ENCODE results near the gene SLC35E4.
"Not testable (repeated sequence)": the region's sequence is repeated elsewhere in the genome, so short reads cannot be mapped to it uniquely, and the experiment has no call there.

SLC35E4 gene

DNA sequence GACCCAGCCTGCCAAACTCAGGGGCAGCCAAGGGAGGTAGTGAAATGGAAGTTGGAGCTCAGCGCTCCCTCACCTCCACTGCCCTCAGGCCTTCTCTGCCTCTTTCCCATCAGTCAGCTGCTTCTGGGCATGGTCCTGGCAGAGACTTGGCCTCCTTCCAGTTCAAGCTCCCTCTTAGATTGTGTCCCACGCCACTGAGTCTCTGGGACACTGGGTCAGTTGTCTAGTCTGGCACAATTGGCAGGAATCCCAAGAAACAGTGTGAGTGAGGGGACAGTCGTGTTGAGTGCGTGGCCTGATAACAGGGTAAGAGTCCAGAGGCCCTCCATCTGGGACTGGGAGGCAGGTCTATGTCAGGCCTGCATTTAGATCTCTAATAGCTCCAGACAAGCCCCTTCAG, 7.1 kb upstream of the SLC35E4 start:
- Mint-ChIP-seq H3K4me1 (no peaks in the 10 kb centered on the region), H3K27ac (no peak overlapping the region), H3K4me3 (no peak overlapping the region), H3K9me3 (no peaks in the 10 kb centered on the region), H3K27me3 (peaks cover 2% of the 10 kb centered on the region), H3K36me3 (no peaks in the 10 kb centered on the region)
- ATAC-seq (ENCODE audit: low read depth) (no peak), DNase-seq (ENCODE audit: low spot score in 2 of 2) (no peak)

DNA sequence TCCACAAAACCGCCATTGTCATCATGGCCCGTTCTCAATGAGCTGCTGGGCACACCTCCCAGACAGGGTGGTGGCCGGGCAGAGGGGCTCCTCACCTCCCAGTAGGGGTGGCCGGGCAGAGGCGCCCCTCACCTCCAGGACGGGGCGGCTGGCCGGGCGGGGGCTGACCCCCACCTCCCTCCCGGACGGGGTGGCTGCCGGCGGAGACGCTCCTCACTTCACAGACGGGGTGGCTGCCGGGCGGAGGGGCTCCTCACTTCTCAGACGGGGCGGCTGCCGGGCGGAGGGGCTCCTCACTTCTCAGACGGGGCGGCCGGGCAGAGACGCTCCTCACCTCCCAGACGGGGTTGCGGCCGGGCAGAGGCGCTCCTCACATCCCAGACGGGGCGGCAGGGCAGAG, 4.1 kb upstream of the SLC35E4 start:
- not testable (repeated sequence) for ATAC-seq (ENCODE audit: low read depth); DNase-seq (ENCODE audit: low spot score in 2 of 2); H3K27me3 Mint-ChIP-seq; H3K36me3 Mint-ChIP-seq; H3K9me3 Mint-ChIP-seq; H3K4me1 Mint-ChIP-seq; H3K27ac Mint-ChIP-seq; H3K4me3 Mint-ChIP-seq

DNA sequence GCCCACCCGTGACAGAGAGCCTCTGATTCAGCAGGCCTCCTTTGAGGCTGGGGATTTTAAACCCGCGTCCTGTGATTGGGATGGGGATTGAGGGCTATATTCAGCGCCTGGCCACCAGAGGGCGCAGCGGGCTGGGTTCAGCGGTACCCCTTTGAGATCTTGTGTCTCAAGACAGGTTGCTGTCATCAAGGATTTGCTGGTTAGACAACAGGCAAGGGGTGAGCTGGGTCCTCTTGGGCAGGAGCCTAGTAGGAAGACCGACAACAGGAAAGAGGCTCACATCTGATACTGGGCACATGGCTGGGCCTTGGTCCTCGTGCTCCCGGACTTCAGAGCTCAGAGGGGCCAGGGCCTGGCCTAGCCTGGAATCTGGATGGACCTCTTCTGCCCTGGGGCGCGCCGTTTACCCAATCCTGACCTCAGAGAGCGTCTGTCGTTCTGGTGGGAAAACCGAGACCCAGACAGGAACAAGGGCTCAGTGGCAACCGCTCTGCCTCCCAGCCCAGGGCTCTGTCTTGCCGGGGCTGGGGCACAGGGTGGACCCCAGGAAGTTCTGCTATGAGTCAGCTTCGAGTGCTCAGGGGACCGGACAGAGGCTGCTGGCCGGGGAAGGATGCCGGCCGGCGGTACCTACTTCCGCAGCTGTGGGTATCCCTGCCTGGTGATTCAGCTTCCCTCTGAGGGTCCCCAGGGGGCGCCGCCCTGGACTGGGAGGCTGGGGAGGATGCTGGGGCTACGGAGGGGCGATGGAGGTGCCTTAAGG, 929 bp upstream of the SLC35E4 start:
- Mint-ChIP-seq H3K4me1 (peaks cover 8% of the 10 kb centered on the region), H3K36me3 (peaks cover 1% of the 10 kb centered on the region), H3K4me3 (peak overlapping the region; percentile 92), H3K27me3 (no peaks in the 10 kb centered on the region), H3K27ac (peak overlapping the region; percentile 93), H3K9me3 (peaks cover 3% of the 10 kb centered on the region)
- peak; percentile 88 to 92 for DNase-seq (ENCODE audit: low spot score in 2 of 2)
- peak; percentile 64 for ATAC-seq (ENCODE audit: low read depth)

DNA sequence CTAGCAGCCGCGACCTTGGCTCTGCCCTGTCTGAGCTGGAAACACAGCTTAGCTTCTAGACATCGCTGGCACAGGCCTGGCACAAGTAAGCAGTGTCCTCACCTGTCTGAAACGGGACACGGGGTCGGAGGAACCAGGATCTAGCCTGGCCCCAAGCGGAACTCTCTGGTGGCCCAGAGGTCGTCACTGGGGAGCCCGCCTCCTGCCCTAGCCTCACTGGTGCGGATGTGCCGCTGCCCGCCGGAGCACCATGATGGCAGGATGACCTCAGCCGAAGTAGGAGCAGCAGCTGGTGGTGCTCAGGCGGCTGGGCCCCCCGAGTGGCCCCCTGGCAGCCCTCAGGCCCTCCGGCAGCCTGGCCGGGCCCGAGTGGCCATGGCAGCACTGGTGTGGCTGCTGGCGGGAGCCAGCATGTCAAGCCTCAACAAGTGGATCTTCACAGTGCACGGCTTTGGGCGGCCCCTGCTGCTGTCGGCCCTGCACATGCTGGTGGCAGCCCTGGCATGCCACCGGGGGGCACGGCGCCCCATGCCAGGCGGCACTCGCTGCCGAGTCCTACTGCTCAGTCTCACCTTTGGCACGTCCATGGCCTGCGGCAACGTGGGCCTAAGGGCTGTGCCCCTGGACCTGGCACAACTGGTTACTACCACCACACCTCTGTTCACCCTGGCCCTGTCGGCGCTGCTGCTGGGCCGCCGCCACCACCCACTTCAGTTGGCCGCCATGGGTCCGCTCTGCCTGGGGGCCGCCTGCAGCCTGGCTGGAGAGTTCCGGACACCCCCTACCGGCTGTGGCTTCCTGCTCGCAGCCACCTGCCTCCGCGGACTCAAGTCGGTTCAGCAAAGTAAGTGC, 871 bp downstream of the SLC35E4 start:
- H3K9me3 Mint-ChIP-seq = peaks cover 3% of the 10 kb centered on the region
- H3K4me3 Mint-ChIP-seq = peak overlapping the region; percentile 92
- DNase-seq (ENCODE audit: low spot score in 2 of 2) = peak in 1 of 2 donors; percentile 28
- no peak overlapping the region for H3K27ac Mint-ChIP-seq
- H3K4me1 Mint-ChIP-seq = peaks cover 8% of the 10 kb centered on the region
- H3K27me3 Mint-ChIP-seq = no peaks in the 10 kb centered on the region
- H3K36me3 Mint-ChIP-seq = peaks cover 1% of the 10 kb centered on the region
- no peak for ATAC-seq (ENCODE audit: low read depth)

DNA sequence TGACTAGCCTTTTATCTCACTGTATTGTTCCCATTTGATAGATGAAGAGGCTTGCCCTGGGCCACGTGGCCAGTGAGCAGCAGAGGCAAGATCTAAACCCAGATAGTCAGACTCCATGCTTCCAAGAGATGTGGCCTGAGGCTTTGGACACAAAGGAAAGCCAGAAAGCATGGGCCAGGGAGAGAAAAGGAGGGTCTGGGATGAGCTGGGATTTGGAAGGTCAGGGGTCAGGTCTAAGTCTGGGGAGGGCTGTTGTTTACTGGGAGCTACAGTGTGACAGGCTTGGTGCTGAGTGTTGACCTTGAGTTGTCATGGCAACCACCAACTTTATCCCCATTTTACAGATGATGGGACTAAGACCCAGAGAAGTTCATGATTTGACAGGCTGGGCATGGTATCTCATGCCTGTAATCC, 2.1 kb downstream of the SLC35E4 start:
- H3K27me3 Mint-ChIP-seq = no peaks in the 10 kb centered on the region
- H3K9me3 Mint-ChIP-seq = peaks cover 3% of the 10 kb centered on the region
- no peak for ATAC-seq (ENCODE audit: low read depth)
- H3K4me1 Mint-ChIP-seq = peaks cover 8% of the 10 kb centered on the region
- no peak for DNase-seq (ENCODE audit: low spot score in 2 of 2)
- no peak overlapping the region for H3K27ac Mint-ChIP-seq
- H3K36me3 Mint-ChIP-seq = peaks cover 1% of the 10 kb centered on the region
- H3K4me3 Mint-ChIP-seq = no peak overlapping the region

DNA sequence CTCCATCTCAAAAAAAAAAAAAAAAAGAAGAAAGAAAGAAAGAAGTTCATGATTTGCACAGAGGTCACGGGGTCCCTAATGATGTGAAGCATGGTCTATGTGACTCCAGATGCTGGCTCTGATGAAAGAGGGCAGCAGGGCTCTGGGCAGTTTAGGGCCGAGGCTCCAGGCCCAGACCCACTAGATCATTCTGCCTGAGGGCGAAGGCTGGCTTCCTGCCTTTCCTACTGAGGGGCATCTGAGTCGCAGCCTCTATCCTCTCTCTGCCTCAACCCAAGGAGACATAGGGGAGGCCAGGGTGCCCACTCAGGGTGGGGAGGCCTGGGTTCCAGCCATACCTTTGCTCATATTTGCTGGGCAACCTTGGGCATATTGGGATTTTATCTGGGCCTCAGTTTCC, 4.8 kb downstream of the SLC35E4 start:
- Mint-ChIP-seq H3K27ac (no peak overlapping the region), H3K4me3 (no peak overlapping the region), H3K4me1 (peaks cover 11% of the 10 kb centered on the region), H3K27me3 (no peaks in the 10 kb centered on the region), H3K9me3 (peaks cover 3% of the 10 kb centered on the region), H3K36me3 (peaks cover 1% of the 10 kb centered on the region)
- DNase-seq (ENCODE audit: low spot score in 2 of 2) (no peak), ATAC-seq (ENCODE audit: low read depth) (no peak)

DNA sequence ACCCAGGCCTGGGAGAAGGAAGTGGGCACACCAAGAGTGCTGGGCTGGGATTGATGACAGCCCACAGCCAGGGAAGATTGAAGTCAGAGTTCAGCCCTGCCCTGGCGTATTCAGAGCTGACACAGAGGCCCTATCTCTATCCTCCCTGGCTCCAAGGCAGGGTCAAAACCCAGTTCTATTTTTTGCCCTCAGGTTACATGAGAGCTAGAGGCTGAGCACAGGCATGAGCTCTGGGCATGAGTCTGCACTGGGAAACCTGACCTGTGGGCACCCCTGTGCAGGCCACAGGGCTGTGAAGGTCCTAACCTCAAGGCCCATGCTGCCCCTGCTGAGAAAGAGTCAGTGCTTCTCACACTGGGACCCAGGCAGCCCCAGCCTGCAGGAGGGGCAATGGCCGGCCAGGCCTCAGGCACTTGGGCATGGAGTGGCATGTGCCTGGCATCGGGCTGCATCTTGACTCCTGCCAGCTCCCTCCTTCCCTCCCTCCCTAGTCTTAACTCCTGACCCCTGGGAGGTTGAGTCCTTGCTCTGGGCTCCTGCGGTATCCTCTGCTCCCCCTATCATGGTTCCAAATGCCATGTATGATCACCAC, 5.4 kb downstream of the SLC35E4 start:
- H3K27ac Mint-ChIP-seq = no peak overlapping the region
- peaks cover 3% of the 10 kb centered on the region for H3K9me3 Mint-ChIP-seq
- H3K4me3 Mint-ChIP-seq = no peak overlapping the region
- H3K27me3 Mint-ChIP-seq = no peaks in the 10 kb centered on the region
- H3K36me3 Mint-ChIP-seq = peaks cover 1% of the 10 kb centered on the region
- ATAC-seq (ENCODE audit: low read depth) = no peak
- DNase-seq (ENCODE audit: low spot score in 2 of 2) = no peak
- peaks cover 10% of the 10 kb centered on the region for H3K4me1 Mint-ChIP-seq

DNA sequence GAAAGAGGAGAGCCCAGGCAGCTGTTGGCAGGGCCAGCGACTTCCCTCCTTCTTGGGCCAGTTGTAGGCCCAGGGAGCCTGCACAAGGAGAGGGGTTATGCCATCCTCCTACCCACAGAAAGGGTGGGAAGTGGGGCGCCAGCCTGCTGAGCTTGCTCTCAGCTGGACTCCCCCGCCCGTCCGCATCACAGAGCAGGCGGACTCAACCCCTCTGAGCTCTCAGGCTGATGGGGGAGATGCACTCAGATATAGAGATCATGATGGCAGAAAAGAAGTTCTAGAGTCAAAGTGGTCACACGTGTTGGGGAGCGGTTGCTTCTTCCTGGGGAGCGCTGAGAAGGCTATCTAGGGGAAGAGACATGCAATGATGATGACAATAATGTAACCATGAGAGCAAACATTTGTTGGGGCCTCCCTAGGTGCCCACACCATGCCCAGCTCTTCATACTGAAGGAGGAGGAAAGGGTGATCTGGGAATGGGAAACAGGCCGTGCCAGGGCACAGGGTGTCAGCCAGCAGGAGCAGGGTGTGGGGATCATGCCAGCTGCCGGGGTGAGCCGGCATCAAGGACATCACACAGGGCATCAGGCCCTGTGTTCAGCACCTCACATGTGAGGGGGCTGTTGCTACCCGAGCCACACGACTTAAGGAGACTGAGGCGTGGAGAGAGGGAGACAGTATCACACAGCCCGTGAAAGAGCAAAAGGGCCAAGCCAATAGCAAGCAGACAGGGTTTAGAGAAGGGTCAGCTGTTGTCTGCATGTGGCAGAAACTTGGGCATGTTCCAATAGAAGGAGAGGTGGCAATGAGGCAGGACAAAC, 7.7 kb downstream of the SLC35E4 start:
- DNase-seq (ENCODE audit: low spot score in 2 of 2) (no peak), ATAC-seq (ENCODE audit: low read depth) (no peak)
- Mint-ChIP-seq H3K36me3 (peaks cover 1% of the 10 kb centered on the region), H3K27me3 (no peaks in the 10 kb centered on the region), H3K4me3 (no peak overlapping the region), H3K4me1 (peaks cover 3% of the 10 kb centered on the region), H3K27ac (no peak overlapping the region), H3K9me3 (peaks cover 3% of the 10 kb centered on the region)

DNA sequence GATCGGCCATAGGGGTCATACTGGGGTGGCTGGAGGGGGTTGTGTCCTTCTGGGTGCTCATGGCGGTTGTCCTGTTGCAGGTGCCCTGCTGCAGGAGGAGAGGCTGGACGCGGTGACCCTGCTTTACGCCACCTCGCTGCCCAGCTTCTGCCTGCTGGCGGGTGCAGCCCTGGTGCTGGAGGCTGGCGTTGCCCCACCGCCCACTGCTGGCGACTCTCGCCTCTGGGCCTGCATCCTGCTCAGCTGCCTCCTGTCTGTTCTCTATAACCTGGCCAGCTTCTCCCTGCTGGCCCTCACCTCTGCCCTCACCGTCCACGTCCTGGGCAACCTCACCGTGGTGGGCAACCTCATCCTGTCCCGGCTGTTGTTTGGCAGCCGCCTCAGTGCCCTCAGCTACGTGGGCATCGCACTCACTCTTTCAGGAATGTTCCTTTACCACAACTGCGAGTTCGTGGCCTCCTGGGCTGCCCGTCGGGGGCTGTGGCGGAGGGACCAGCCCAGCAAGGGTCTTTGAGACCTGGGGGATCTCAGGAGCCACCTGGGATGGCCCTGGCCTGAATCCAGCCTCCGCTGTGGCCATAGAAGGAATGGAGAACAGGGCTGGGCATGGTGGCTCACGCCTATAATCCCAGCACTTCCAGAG, 11.1 kb downstream of the SLC35E4 start:
- DNase-seq (ENCODE audit: low spot score in 2 of 2) = no peak
- H3K4me3 Mint-ChIP-seq = no peak overlapping the region
- no peaks in the 10 kb centered on the region for H3K36me3 Mint-ChIP-seq
- no peaks in the 10 kb centered on the region for H3K27me3 Mint-ChIP-seq
- H3K27ac Mint-ChIP-seq = no peak overlapping the region
- no peaks in the 10 kb centered on the region for H3K9me3 Mint-ChIP-seq
- peaks cover 14% of the 10 kb centered on the region for H3K4me1 Mint-ChIP-seq
- ATAC-seq (ENCODE audit: low read depth) = no peak

DNA sequence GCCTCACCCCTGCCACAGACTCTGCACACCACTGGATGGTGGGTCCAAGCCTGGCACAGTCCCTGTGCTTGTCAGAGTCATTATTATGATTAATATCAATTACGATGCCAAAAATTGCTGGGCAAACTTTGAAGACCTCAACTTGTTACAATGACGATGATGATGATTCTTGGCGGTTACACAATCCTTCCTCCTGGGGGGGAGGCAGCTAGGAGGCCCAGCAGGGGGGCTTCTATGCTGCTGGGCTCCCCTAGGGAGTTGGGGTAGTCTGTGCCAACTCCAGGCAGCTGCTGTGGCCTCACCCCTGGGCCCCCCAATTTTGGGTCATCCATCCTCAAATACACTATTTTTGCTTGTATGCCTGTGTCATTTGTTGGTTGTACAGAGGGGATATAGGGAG, 12.0 kb downstream of the SLC35E4 start:
- Mint-ChIP-seq H3K27me3 (no peaks in the 10 kb centered on the region), H3K4me3 (no peak overlapping the region), H3K9me3 (no peaks in the 10 kb centered on the region), H3K27ac (no peak overlapping the region), H3K36me3 (no peaks in the 10 kb centered on the region), H3K4me1 (peaks cover 14% of the 10 kb centered on the region)
- DNase-seq (ENCODE audit: low spot score in 2 of 2) (no peak), ATAC-seq (ENCODE audit: low read depth) (no peak)

DNA sequence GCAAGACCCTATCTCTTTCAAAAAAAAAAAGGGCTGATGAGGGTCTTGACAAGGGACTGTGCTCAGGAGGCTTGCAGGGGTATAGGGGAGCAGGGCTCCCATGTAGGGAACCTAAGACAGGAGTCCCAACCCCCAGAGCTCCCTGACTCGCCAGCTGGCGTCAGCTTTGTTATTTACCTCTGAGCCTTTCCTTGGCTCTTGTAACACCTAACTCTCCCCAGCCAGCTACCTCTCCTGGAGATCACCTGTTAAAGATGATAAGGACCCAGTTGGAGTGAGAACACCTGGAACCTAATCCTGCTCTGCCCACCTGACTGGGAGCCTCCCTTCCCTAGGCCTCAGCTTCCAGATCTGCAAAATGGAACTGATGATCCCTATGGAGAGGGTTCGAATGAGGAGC, 13.2 kb downstream of the SLC35E4 start:
- Mint-ChIP-seq H3K36me3 (no peaks in the 10 kb centered on the region), H3K27me3 (no peaks in the 10 kb centered on the region), H3K4me3 (no peak overlapping the region), H3K27ac (no peak overlapping the region), H3K4me1 (peaks cover 11% of the 10 kb centered on the region), H3K9me3 (no peaks in the 10 kb centered on the region)
- DNase-seq (ENCODE audit: low spot score in 2 of 2) (no peak), ATAC-seq (ENCODE audit: low read depth) (no peak)

DNA sequence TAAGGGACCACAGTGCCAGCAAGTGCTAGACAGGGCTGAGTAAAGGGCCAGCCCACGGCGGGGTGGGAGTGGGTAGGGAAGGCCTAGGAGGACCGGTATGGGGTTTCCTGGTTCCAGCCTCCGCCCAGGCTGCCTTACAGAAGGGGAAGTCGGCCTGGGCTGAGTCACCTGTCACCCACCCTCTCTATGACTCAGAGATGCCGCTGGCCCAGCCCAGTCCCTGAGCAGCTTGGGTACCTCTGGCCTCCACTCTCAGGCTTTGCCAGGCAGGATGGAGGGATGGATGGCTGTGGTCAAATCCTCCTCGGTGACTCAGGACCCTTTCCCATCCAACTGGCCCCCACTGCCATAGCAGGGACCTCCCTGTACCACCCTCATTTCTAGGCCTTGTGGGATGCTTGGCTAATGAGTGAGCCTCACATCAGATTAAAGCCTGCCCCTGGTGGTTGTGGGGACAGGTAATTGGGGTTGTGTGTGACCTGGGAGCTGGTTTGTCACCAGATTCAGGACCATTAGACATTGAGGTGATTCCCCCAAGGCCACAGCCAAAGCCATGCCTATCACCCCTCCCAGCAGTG, 13.9 kb downstream of the SLC35E4 start:
- ATAC-seq (ENCODE audit: low read depth) (peak; percentile 96), DNase-seq (ENCODE audit: low spot score in 2 of 2) (no peak)
- H3K36me3 Mint-ChIP-seq = peaks cover 2% of the 10 kb centered on the region
- H3K4me3 Mint-ChIP-seq = no peak overlapping the region
- no peaks in the 10 kb centered on the region for H3K9me3 Mint-ChIP-seq
- peaks cover 11% of the 10 kb centered on the region for H3K4me1 Mint-ChIP-seq
- no peak overlapping the region for H3K27ac Mint-ChIP-seq
- no peaks in the 10 kb centered on the region for H3K27me3 Mint-ChIP-seq

DNA sequence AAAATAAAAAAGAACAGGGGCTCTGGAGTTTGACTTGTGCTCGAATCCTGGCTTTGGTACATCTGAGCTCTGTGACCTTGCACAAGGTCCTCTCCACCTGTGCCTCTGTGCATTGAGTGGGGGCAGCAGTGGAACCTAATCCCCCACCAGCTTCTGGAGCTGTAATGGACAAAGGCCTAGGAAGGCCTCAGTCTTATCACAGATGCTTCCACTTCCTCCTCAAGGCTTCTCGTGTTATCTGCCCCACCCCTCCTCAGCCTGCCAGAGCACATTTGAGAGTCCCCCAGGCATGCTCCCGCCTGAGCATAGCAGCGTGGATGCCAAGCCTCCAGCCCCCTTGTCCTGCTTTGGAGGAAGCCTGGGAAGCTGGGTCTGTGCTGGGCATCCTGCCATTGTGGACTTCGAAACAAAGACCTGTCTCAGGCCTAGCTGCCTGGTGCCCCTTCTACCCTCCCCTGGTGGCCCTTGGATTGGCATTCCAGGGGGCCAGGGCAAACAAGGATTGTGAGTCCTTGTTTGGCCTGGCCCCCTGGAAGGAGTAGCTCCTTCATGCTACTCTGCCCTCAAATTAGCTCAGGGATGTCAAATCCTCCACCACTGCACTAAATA, 15.0 kb downstream of the SLC35E4 start:
- Mint-ChIP-seq H3K4me3 (no peak overlapping the region), H3K27ac (no peak overlapping the region), H3K36me3 (peaks cover 4% of the 10 kb centered on the region), H3K4me1 (peaks cover 11% of the 10 kb centered on the region), H3K27me3 (no peaks in the 10 kb centered on the region), H3K9me3 (no peaks in the 10 kb centered on the region)
- DNase-seq (ENCODE audit: low spot score in 2 of 2) (no peak), ATAC-seq (ENCODE audit: low read depth) (no peak)
